ENCODE measurements around the gene USP24.

Gene USP24

DNA sequence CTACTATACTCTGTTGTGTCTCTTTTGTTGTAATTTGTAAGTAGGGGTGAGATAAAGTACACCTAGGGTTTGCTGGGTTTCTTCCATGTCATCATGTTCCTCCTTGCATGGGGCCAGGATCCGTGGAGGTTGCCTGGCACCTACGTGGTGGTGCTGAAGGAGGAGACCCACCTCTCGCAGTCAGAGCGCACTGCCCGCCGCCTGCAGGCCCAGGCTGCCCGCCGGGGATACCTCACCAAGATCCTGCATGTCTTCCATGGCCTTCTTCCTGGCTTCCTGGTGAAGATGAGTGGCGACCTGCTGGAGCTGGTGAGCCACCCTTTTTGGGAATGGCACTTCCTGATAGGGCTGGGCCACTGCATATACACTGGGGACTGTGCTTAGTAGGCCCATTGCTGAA, 171.4 kb downstream of the USP24 start:
- DNase-seq (ENCODE audit: low read depth): no peak
- TF ChIP-seq, protein P1, sequence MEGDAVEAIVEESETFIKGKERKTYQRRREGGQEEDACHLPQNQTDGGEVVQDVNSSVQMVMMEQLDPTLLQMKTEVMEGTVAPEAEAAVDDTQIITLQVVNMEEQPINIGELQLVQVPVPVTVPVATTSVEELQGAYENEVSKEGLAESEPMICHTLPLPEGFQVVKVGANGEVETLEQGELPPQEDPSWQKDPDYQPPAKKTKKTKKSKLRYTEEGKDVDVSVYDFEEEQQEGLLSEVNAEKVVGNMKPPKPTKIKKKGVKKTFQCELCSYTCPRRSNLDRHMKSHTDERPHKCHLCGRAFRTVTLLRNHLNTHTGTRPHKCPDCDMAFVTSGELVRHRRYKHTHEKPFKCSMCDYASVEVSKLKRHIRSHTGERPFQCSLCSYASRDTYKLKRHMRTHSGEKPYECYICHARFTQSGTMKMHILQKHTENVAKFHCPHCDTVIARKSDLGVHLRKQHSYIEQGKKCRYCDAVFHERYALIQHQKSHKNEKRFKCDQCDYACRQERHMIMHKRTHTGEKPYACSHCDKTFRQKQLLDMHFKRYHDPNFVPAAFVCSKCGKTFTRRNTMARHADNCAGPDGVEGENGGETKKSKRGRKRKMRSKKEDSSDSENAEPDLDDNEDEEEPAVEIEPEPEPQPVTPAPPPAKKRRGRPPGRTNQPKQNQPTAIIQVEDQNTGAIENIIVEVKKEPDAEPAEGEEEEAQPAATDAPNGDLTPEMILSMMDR (IDR thresholded peaks at IDR 0.05; ENCODE audit: low read depth, low read length, missing control alignments): no peak
- H3K4me3 ChIP-seq (ENCODE audit: low read depth, low read length): no peak overlapping the region

DNA sequence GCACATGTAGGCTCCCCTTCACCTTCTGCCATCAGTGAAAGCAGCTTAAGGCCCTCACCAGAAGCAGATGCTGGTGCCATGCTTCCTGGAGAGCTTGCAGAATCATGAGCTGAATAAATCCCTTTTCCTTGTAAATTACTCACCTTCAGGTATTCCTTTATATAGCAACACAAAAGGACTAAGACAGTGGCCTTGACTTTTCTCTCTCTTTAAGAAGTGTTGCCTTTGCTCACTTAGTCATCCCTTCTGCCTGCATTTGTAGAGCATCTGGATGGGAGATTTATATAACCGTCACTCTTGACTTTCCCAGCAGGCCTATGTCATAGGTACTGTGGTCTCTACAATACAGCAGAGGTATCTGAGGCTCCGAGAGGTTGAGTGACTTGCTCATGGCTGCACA, 172.2 kb downstream of the USP24 start:
- no peak for DNase-seq (ENCODE audit: low read depth)
- TF ChIP-seq, protein P1 (IDR thresholded peaks at IDR 0.05; ENCODE audit: low read depth, low read length, missing control alignments): no peak
- H3K4me3 ChIP-seq (ENCODE audit: low read depth, low read length): no peak overlapping the region

DNA sequence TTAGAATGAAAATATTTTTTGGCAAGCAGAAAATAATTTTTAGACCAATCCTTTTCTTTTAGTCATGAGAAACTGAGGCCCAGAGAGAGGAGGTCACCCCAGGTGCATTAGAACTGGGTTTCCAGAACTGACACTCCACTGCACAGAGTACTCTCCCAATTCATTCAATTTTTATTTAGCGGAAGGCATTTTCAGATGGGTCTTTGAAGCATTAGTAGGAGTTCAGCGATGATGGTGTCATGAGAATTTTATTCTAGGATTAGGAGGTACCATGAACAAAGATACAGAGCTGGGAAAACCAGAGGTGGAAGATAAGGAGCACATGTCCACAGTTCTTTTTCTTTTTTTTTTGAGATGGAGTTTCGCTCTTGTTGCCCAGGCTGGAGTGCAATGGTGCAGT, 173.6 kb downstream of the USP24 start:
- DNase-seq (ENCODE audit: low read depth): no peak
- TF ChIP-seq, protein P1 (IDR thresholded peaks at IDR 0.05; ENCODE audit: low read depth, low read length, missing control alignments): no peak
- no peak overlapping the region for H3K4me3 ChIP-seq (ENCODE audit: low read depth, low read length)

- H3K4me3 ChIP-seq (ENCODE audit: low read depth, low read length): no peak overlapping the region
- TF ChIP-seq, protein P1 (IDR thresholded peaks at IDR 0.05; ENCODE audit: low read depth, low read length, missing control alignments): no peak
- DNase-seq (ENCODE audit: low read depth): no peak
Measured at GRCh38 chr1:55040933-55041494, 174.2 kb downstream of the USP24 start.

DNA sequence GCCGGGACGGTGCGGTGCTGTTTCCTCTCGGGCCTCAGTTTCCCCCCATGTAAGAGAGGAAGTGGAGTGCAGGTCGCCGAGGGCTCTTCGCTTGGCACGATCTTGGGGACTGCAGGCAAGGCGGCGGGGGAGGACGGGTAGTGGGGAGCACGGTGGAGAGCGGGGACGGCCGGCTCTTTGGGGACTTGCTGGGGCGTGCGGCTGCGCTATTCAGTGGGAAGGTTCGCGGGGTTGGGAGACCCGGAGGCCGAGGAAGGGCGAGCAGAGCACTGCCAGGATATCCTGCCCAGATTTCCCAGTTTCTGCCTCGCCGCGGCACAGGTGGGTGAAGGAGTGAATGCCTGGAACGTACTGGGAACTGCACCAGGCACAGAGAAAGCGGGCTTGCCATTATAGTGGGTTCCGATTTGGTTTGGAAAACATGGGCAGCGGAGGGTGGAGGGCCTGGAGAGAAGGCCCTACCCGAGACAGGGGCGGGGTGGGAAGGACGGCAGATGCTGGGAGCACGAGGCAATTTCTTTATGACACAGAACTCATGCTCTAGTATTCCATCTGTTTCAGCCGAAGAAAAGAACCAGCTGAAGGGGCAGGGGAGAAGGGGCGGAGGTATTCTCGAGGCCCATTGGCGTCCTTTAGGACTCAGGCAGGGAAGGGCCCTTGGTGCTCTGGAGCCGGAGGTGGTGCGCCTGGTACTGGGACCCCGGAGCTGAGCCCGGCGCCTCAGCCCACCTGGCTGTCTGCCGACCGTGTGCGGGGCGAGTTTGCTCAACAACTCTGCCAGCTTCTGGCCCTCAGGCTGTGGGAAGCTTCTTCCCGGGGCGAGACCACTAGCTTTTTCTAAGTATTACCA, 174.9 kb downstream of the USP24 start:
- no peak for DNase-seq (ENCODE audit: low read depth)
- TF ChIP-seq, protein P1 (IDR thresholded peaks at IDR 0.05; ENCODE audit: low read depth, low read length, missing control alignments): no peak
- H3K4me3 ChIP-seq (ENCODE audit: low read depth, low read length): no peak overlapping the region

DNA sequence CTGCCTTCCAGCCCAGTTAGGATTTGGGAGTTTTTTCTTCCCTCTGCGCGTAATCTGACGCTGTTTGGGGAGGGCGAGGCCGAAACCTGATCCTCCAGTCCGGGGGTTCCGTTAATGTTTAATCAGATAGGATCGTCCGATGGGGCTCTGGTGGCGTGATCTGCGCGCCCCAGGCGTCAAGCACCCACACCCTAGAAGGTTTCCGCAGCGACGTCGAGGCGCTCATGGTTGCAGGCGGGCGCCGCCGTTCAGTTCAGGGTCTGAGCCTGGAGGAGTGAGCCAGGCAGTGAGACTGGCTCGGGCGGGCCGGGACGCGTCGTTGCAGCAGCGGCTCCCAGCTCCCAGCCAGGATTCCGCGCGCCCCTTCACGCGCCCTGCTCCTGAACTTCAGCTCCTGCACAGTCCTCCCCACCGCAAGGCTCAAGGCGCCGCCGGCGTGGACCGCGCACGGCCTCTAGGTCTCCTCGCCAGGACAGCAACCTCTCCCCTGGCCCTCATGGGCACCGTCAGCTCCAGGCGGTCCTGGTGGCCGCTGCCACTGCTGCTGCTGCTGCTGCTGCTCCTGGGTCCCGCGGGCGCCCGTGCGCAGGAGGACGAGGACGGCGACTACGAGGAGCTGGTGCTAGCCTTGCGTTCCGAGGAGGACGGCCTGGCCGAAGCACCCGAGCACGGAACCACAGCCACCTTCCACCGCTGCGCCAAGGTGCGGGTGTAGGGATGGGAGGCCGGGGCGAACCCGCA, 175.7 kb downstream of the USP24 start, which contains the start of gene PCSK9:
Gene PCSK9, plus strand, starts transcription at position 207 of the 741 bp plus-strand sequence. Its CDS starts 290 bp downstream, at position 497.
- no peak for DNase-seq (ENCODE audit: low read depth)
- TF ChIP-seq, protein P1 (IDR thresholded peaks at IDR 0.05; ENCODE audit: low read depth, low read length, missing control alignments): no peak
- no peak within 1 kb of the TSS for H3K4me3 ChIP-seq (ENCODE audit: low read depth, low read length)

Measured in GM12864 (cell line).